ENCODE data around the gene ARAP3.

DNA sequence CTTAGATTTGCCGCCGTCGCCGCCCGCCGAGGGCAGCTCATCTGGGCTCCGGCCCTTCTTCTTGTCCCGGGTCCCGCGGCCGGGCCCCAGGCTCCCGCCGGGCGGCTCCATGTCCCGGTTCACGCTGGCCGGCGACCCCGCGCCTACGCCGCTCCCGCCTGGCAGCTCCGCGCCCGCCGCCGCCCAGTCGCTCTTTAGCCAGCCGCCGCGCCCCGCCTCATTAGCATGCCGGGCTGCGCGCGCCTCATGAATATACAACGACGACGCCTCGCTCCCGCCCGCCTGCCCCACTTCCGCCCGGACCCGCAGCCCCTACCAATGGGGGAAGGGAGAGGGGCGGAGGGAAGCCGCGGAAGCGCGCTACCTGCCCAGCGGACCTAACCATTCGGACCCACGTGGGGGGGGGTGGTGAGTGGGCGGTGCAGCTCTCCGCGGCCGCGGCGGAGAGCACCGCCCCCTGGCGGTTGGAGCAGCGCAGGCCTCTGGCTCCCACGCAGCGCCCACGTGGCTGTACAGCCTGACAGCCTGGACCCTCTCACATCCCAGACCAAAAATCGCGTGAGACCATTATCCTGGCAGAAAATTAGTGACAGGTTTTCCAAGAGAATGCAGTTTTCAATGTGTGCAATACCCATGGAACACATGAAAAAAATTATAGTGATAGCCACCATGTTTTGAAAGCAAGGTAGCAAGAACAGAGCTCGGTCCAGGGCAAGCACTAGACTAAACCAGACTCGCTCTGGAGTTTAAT is 63.1 kb downstream of the ARAP3 start, which contains the start of gene DIAPH1:
- TF ChIP-seq EZH2 (IDR thresholded peaks at IDR 0.05; ENCODE audit: borderline replicate concordance, low read depth, low read length, severe bottlenecking) (no peak), CTCF (IDR thresholded peaks at IDR 0.05; ENCODE audit: extremely low read depth in 1 of 2, insufficient read depth in 1 of 2, low read depth in 1 of 2, low read length in 2 of 2) (peak; percentile 98 to 99), POLR2AphosphoS5 (IDR thresholded peaks at IDR 0.05; ENCODE audit: insufficient read depth, low read depth, low read length) (peak; percentile 91), MYC (IDR thresholded peaks at IDR 0.05; ENCODE audit: low read depth, low read length) (peak; percentile 68)

All from endothelial cell of umbilical vein (primary cell).